Myocyte (in vitro differentiated cells): Measurements from ENCODE around the gene SPATS1. TPM values are rescaled to one million over a fixed set of nuclear protein-coding genes. Genes with fewer than 3 reads are reported as not detected.
"Not testable (repeated sequence)": the region's sequence is repeated elsewhere in the genome, so short reads cannot be mapped to it uniquely, and the experiment has no call there.

Experiments
- DNase-seq: peaks from one replicate; pipeline ENCODE4 v3.0.0-alpha.2; 2012; ENCODE audit warnings: low read depth
- total RNA-seq: library from RNA; depleted of rRNA; stranded (reverse); fragments of >200 nt; gene quantifications from 2 replicates; pipeline ENCODE4 v1.2.3, GENCODE V29; 2014

The SPATS1 gene
- total RNA-seq, 1 donor from 2014 or later: not detected

- no peak for DNase-seq
Measured at GRCh38 chr6:44311304-44311703, 31.1 kb upstream of the SPATS1 start.

GRCh38 chr6:44311767-44312166 is 30.7 kb upstream of the SPATS1 start:
- no peak for DNase-seq

GRCh38 chr6:44312901-44313788 is 29.3 kb upstream of the SPATS1 start, which contains the start of gene AARS2:
AARS2 (minus strand) TSS chr6:44313347; CDS start chr6:44313323, 24 bp downstream.
- peak; percentile 92 for DNase-seq

GRCh38 chr6:44314657-44315056 is 27.8 kb upstream of the SPATS1 start:
- not testable (repeated sequence) for DNase-seq

GRCh38 chr6:44315516-44315915 is 26.9 kb upstream of the SPATS1 start:
- DNase-seq: no peak

- DNase-seq: no peak
Measured at GRCh38 chr6:44315951-44316350, 26.5 kb upstream of the SPATS1 start.

- DNase-seq: no peak
Measured at GRCh38 chr6:44316481-44316880, 26.0 kb upstream of the SPATS1 start.

- DNase-seq: not testable (repeated sequence)
Measured at GRCh38 chr6:44317136-44317631, 25.3 kb upstream of the SPATS1 start.

- DNase-seq: no peak
Measured at GRCh38 chr6:44321210-44321609, 21.2 kb upstream of the SPATS1 start.

- no peak for DNase-seq
Measured at GRCh38 chr6:44327096-44327495, 15.4 kb upstream of the SPATS1 start.

GRCh38 chr6:44327760-44328159 is 14.7 kb upstream of the SPATS1 start:
- DNase-seq: no peak

GRCh38 chr6:44328203-44328602 is 14.2 kb upstream of the SPATS1 start:
- DNase-seq: not testable (repeated sequence)

- no peak for DNase-seq
Measured at GRCh38 chr6:44329858-44330257, 12.6 kb upstream of the SPATS1 start.

- peak; percentile 12 for DNase-seq
Measured at GRCh38 chr6:44332585-44332984, 9.9 kb upstream of the SPATS1 start.

- no peak for DNase-seq
Measured at GRCh38 chr6:44333273-44333919, 9.1 kb upstream of the SPATS1 start.

- no peak for DNase-seq
Measured at GRCh38 chr6:44333942-44334341, 8.5 kb upstream of the SPATS1 start.

GRCh38 chr6:44335631-44336030 is 6.8 kb upstream of the SPATS1 start:
- no peak for DNase-seq

GRCh38 chr6:44338228-44339122 is 4.0 kb upstream of the SPATS1 start:
- peak; percentile 74 for DNase-seq

GRCh38 chr6:44339301-44339700 is 3.1 kb upstream of the SPATS1 start:
- no peak for DNase-seq

- DNase-seq: no peak
Measured at GRCh38 chr6:44339763-44340625, 2.5 kb upstream of the SPATS1 start.
